NCI-H1436 treated with DMSO at 0.1 percent for 48 hours (cell line): ENCODE results near the gene SDR42E2.
"Not testable (repeated sequence)": the region's sequence is repeated elsewhere in the genome, so short reads cannot be mapped to it uniquely, and the experiment has no call there.

ENCODE experiments used
- DNase-seq: peaks from one replicate; lab custom pipeline; 2025; lab: John Stamatoyannopoulos, UW

SDR42E2 gene

GRCh38 chr16:22213801-22214200 is 51.5 kb downstream of the SDR42E2 start:
- no peak for DNase-seq

- DNase-seq: no peak
Measured at GRCh38 chr16:22214402-22214801, 52.1 kb downstream of the SDR42E2 start.

DNA sequence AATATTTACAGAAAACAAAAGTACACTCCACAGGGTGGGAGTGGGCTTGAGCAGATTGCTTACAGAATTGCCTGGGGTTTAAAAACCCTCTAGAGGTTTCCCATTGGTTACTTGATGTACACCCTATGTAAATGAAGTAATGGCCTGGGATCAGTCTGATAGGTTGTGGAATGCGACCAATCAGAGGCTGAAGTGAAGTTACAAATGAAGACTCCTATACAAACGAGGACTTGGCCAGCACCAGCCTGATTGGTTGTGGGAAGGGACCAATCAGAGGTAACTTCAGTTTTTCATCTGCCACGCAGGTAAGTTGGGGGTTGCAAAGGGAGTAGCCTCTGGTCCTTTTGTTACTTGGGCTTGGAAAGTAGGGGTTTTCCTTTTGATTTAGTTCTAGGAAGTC is 52.6 kb downstream of the SDR42E2 start:
- DNase-seq: no peak

GRCh38 chr16:22216191-22216831 is 54.0 kb downstream of the SDR42E2 start:
- DNase-seq: no peak

- DNase-seq: not testable (repeated sequence)
Measured at GRCh38 chr16:22216832-22217225, 54.5 kb downstream of the SDR42E2 start.

- no peak for DNase-seq
Measured at GRCh38 chr16:22217890-22218730, 55.8 kb downstream of the SDR42E2 start.

- DNase-seq: no peak
Measured at GRCh38 chr16:22219389-22220068, 57.2 kb downstream of the SDR42E2 start.

DNA sequence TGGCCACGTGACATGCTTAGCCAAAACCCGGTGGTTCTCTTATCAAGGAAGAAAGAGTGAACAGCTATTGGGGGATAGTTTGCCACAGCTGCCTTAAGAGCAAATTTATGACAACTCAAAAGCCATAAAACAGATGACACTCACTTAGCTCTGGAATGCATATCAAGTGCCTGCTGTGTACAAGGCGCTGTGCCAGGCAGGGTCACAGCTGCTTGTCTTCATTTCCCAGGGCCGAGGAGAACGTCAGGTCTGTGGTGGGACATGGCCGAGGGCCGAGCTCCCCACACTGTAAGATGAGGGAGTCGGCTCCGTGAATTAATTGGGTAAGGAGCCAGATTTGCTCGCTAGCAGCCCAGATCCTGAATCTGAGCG is 57.7 kb downstream of the SDR42E2 start:
- DNase-seq: no peak

- no peak for DNase-seq
Measured at GRCh38 chr16:22220714-22221113, 58.4 kb downstream of the SDR42E2 start.

GRCh38 chr16:22222006-22222405 is 59.7 kb downstream of the SDR42E2 start:
- no peak for DNase-seq

DNA sequence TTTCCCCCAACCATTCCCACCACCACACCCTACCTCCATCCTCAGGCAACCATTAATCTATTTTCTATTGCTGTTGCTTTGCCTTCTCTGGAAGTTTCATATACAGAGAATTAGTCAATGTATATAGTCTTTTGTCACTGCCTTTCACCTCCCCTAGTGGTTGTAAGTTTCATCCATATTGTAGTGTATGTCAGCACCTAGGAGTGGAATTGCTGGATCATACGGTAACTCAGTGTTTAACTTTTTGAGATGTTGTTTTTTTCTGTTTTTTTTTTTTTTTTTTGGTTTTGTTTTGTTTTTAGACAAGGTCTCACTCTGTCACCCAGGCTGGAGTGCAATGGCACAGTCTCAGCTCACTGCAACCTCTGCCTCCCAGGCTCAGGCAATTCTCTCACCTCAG is 60.7 kb downstream of the SDR42E2 start:
- DNase-seq: no peak

DNA sequence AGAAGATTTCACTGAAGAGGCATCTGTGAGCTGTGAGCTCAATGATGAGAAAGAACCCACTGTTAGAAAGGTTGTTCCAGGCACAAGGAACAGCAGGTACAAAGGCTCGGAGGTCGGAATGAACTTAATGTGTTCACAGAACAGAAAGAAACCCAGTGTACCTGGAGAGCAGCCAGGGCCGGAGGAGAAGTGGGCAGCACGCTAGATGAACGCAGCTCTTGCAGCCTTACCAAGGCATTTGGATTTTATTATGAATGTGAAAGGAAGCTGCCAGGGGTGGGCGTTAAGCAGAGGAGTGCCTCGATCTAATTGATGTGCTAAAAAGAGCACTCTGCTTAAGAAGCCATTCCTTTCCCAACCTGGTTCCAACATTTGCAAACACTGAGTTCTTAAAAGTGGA is 62.8 kb downstream of the SDR42E2 start:
- no peak for DNase-seq

DNA sequence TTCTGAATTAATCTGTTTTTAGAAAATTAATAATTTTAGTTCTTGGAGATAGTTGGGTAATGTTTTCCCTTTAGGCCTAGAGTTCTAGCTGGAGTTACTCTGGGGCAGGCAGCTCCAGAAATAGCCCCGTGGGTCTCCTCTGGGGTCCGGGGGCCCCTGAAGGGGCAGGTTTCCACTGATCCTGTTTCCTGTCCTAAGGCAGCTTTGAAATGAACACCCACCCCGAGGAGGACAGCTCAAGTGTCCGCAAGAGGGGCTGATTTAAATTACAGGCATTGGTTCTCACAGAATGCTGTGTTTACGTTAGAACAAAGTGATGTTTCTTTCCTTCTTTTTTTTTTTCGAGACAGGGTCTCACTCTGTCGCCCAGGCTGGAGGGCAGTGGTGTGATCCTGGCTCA is 67.6 kb downstream of the SDR42E2 start:
- no peak for DNase-seq

GRCh38 chr16:22232277-22233036 is 70.2 kb downstream of the SDR42E2 start:
- DNase-seq: no peak

DNA sequence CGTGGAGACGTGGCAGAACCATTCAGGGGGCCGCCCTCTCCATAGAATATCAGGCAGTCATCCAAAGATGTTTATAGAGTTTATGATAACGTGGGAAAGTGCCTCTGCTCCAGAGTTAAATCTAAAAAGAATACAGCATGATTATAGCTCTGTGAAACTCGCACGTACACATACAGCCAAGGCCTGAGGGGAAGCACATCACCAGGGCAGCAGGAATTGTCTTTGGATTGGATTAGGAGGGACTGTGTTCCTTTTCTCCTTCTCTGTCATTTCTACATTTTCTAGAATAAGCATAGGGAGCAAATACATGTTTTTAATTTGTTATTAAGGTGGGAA is 70.7 kb downstream of the SDR42E2 start:
- DNase-seq: no peak

DNA sequence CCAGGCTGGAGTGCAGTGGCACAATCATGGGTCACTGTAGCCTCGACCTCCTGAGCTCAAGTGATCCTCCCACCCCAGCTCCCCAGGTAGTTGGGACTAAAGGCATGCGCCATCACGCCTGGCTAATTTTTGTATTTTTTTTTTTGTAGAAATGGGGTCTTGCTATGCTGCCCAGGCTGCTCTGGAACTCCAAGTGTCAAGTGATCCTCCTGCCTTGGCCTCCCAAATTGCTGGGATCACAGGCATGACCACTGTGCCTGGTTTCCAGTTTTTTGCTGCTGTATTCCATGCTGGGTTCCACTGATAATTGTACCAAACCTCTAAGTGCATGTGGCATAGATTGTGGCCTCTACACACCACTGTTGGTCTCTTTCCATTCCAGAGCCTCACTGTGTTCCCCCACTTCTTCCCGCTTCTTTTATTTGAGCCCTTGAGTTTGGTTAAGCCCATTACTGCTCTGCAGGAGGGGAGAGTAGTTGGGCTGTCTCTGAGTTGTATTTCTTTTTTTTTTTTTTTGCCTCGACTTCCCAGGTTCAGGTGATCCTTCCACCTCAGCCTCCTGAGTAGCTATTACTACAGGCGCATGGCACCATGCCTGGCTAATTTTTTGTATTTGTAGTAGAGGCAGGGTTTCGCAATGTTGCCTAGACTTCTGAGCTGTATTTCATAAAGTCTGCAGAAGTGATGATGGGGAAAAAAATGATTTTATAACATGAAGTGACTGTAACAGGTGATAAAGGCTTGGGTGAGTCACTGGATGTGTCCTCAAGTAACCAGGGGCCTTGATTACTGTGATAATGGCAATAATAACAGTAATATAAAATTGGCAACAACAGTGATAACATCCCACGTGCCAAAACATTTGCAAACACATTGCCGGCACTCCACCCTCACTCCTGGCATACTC is 73.8 kb downstream of the SDR42E2 start:
- DNase-seq: no peak

DNA sequence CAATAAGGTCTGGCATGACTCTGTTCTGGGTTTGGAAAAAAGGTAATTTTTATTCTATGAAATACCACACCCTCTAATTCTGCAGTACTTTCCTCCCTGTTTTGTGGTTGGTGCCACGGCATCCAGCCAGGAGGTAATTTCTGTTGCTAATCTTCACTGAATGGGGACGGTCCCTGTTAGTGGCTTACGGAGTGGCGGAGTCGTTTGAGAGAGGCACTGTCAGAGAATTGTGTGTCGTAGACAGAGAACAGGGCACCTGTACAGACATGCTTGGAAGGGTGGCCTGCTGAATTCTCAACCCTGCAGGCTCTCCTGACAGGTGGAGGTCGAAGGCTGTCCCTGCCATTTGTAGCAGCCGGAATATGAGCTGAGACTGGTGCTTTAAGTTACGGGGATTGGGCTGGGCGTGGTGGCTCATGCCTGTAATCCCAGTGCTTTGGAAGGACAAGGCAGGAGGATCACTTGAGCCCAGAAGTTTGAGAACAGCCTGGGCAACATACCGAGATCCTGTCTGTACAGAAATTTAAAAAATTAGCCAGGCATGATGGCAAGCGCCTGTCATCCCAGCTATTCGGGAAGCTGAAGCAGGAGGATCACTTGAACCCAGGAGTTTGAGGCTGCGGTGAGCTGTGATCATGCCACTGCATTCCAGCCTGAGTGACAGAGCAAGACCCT is 77.0 kb downstream of the SDR42E2 start:
- no peak for DNase-seq

DNA sequence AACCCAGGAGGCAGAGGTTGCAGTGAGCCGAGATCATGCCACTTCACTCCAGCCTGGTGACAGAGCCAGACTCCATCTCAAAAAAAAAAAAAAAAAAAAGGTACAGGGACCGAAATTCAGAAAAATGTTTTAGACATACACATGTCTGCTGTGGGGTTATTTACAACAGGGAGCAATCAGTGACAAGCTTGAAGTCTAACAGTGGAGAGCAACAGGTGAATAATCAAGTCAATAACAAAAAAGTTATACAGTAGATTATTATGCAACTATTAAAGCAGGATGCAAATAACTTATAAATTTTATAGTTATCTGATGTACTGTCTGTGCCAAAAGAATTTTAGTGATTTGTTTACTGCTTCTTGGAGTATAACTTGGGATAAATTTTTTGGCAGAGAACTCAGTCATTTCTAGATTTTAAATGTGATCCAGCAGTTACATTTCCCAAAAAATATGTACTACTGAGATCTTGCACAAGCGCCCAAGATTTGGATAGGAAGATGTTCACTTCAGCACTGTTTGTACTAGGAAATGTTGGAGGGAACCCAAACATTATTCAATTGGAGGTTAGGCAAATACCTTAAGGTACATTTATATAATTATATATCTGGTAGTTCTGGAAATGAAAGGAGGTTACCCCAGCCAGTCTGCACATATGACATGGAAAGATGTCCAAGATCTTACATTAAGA is 77.9 kb downstream of the SDR42E2 start:
- no peak for DNase-seq
